ENCODE results near the gene A2ML1.
"Not testable (repeated sequence)": the region's sequence is repeated elsewhere in the genome, so short reads cannot be mapped to it uniquely, and the experiment has no call there.

A2ML1 gene

GRCh38 chr12:8822298-8822697 is at the start of gene A2ML1:
A2ML1 (plus strand) TSS chr12:8822621; CDS start chr12:8822652, 31 bp downstream.
- in situ Hi-C loops (cut with HindIII; ENCODE audit: low sequenced_read_pairs), result no loop called here

DNA sequence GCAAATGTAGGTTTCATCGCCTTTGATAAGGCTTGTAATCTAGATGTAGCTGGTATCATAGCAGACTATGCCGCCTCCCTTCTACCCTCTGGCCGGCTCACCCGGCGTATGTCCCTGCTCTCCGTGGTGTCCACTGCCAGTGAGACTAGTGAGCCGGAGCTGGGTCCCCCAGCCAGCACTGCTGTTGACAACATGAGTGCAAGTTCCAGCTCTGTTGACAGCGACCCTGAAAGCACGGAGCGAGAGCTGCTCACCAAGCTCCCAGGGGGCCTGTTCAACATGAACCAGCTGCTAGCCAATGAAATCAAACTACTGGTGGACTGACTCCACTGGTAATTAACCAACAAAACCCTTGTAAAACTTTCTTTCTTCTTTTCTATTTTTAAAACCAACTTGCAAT is 49.0 kb upstream of the A2ML1 start:
- in situ Hi-C loops (cut with HindIII; ENCODE audit: low sequenced_read_pairs), result no loop called here

GRCh38 chr12:8779281-8779680 is 43.1 kb upstream of the A2ML1 start:
- in situ Hi-C loops (cut with HindIII; ENCODE audit: low sequenced_read_pairs), result no loop called here

DNA sequence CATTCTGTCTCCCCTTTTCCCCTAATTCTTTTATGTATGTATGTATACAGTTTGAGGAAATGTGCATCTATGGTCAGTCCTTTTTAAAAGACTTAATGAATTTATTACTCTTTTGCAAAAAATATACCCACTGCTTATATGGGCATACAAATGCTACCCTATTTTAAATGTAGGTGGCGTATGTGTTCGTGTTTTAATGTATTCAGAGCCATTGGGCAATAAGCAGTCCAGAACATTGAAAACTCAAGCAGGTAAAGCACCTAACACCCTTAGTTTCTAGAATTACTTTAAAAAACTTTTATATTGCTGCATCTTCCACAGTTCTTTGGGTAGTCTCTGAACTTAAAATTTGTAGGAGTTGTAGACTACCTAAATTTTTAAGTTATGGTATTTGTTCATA is 42.6 kb upstream of the A2ML1 start:
- in situ Hi-C loops (cut with HindIII; ENCODE audit: low sequenced_read_pairs), result no loop called here

- in situ Hi-C loops (cut with HindIII; ENCODE audit: low sequenced_read_pairs), result no loop called here
Measured at GRCh38 chr12:8780389-8780788, 42.0 kb upstream of the A2ML1 start.

GRCh38 chr12:8781381-8782127 is 40.9 kb upstream of the A2ML1 start:
- in situ Hi-C loops (cut with HindIII; ENCODE audit: low sequenced_read_pairs), result no loop called here

DNA sequence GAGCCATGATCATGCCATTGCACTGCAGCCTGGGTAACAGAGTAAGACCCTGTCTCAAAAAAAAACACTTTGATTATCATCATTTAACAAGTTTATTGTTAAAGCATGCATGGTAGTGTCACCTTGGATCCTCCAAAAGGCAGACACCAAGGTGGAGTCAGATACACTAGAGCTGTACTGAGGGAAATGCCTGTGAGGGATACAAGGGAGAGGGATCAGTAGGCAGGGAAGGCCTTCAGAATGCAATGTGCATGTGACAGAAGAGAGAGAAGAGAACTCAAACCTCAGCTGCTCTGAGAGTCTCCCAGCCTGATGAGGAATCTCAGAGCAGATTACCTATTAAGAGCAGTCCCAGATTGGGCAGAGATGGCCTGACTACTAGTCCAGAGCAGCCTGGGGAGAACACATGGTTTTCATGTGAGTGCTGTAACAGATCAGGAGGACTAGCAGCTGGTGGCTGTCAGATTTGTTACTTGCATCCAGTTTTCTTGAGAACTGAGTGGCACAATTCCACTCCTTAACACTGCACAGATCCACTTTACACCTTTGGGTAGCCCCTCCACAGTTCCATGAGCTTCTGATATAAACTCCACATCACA is 38.0 kb upstream of the A2ML1 start:
- in situ Hi-C loops (cut with HindIII; ENCODE audit: low sequenced_read_pairs), result no loop called here

- in situ Hi-C loops (cut with HindIII; ENCODE audit: low sequenced_read_pairs), result no loop called here
Measured at GRCh38 chr12:8785499-8785898, 36.9 kb upstream of the A2ML1 start.

- in situ Hi-C loops (cut with HindIII; ENCODE audit: low sequenced_read_pairs), result not testable (repeated sequence)
Measured at GRCh38 chr12:8787206-8787605, 35.2 kb upstream of the A2ML1 start.

- in situ Hi-C loops (cut with HindIII; ENCODE audit: low sequenced_read_pairs), result not testable (repeated sequence)
Measured at GRCh38 chr12:8788706-8789105, 33.7 kb upstream of the A2ML1 start.

GRCh38 chr12:8789341-8790013 is 32.9 kb upstream of the A2ML1 start:
- in situ Hi-C loops (cut with HindIII; ENCODE audit: low sequenced_read_pairs), result not testable (repeated sequence)

GRCh38 chr12:8793226-8793625 is 29.2 kb upstream of the A2ML1 start:
- in situ Hi-C loops (cut with HindIII; ENCODE audit: low sequenced_read_pairs), result not testable (repeated sequence)

DNA sequence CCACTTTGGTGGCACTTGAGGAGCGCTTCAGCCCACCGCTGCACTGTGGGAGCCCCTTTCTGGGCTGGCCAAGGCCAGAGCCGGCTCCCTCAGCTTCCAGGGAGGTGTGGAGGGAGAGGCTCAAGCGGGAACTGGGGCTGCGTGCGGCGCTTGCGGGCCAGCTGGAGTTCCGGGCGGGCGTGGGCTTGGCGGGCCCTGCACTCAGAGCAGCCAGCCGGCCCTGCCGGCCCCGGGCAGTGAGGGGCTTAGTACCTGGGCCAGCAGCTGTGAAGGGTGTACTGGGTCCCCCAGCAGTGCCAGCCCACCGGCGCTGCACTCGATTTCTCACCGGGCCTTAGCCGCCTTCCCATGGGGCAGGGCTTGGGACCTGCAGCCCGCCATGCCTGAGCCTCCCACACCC is 27.8 kb upstream of the A2ML1 start:
- in situ Hi-C loops (cut with HindIII; ENCODE audit: low sequenced_read_pairs), result not testable (repeated sequence)

GRCh38 chr12:8796831-8797626 is 25.4 kb upstream of the A2ML1 start:
- in situ Hi-C loops (cut with HindIII; ENCODE audit: low sequenced_read_pairs), result no loop called here

- in situ Hi-C loops (cut with HindIII; ENCODE audit: low sequenced_read_pairs), result not testable (repeated sequence)
Measured at GRCh38 chr12:8801213-8801612, 21.2 kb upstream of the A2ML1 start.

DNA sequence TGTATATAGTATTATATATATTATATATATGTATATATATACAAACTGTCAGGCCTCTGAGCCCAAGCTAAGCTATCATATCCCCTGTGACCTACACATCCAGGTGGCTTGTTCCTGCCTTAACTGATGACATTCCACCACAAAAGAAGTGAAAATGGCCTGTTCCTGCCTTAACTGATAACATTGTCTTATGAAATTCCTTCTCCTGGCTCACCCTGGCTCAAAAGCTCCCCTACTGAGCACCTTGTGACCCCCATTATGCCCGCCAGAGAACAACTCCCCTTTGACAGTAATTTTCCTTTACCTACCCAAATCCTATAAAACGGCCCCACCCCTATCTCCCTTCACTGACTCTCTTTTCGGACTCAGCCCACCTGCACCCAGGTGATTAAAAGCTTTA is 17.6 kb upstream of the A2ML1 start:
- in situ Hi-C loops (cut with HindIII; ENCODE audit: low sequenced_read_pairs), result not testable (repeated sequence)

- in situ Hi-C loops (cut with HindIII; ENCODE audit: low sequenced_read_pairs), result not testable (repeated sequence)
Measured at GRCh38 chr12:8805487-8805886, 16.9 kb upstream of the A2ML1 start.

DNA sequence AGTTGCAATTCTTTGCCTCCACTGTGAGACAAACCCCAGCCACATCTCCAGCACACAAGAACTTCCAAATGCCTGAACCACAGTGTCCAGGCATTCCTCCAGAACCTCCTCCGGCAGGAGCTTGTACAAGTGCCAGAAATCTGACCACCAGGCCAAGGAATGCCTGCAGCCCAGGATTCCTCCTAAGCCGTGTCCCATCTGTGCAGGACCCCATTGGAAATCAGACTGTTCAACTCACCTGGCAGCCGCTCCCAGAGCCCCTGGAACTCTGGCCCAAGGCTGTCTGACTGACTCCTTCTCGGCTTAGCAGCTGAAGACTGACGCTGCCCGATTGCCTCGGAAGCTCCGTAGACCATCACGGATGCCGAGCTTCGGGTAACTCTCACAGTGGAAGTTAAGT is 15.3 kb upstream of the A2ML1 start:
- in situ Hi-C loops (cut with HindIII; ENCODE audit: low sequenced_read_pairs), result not testable (repeated sequence)

GRCh38 chr12:8810112-8810511 is 12.3 kb upstream of the A2ML1 start:
- in situ Hi-C loops (cut with HindIII; ENCODE audit: low sequenced_read_pairs), result not testable (repeated sequence)

DNA sequence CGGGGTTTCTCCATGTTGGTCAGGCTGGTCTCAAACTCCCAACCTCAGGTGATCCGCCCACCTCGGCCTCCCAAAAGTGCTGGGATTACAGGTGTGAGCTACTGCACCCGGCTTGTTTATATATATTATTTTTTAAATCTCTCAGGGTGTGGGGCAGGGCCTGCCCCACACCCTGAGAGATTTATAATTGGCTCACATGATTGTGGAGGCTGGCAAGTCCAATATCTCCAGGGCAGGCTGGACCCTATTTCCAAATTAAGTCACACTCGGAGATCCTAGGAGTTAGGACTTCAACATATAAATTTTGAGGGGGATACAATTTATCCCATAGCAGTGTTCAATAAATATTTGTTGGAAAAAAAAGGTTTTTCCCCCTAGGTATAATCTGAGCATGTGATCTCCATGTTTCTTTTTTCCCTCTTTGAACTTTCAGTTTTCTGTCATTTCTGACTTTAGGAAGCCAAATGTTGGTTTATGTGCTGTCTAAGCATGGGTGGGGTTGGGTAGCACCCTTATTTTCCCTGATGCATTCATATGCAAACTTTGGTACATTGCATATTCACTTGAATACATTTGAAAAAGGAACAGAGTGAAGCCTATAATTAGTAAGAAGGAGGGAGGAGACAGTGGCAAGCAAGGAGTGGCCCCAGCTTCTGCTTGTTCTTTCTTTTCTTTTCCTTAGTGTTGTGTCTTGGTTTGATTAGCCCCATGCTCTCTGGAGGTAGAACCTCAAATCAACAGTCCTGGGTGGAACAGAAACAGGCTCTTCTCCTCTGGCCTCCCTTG is 8.7 kb upstream of the A2ML1 start:
- in situ Hi-C loops (cut with HindIII; ENCODE audit: low sequenced_read_pairs), result no loop called here
